LNCaP clone FGC (cell line): Measurements from ENCODE around the gene CARD10.

Experiments
- DNase-seq: peaks from one replicate; pipeline ENCODE4 v3.0.0-alpha.2; 2011; ENCODE audit warnings: low read depth
- H3K4me3 ChIP-seq: 2 replicates; pipeline ENCODE4 v1.5.1; 2011; ENCODE audit warnings: mild to moderate bottlenecking, low read depth, low read length, control low read depth
- CTCF ChIP-seq: IDR thresholded peaks from 2 replicates; pipeline ENCODE4 v1.5.1; 2012; ENCODE audit warnings: mild to moderate bottlenecking; ENCODE audit not compliant: control insufficient read depth, insufficient read depth; ENCODE audit errors: extremely low read depth

The CARD10 gene

DNA sequence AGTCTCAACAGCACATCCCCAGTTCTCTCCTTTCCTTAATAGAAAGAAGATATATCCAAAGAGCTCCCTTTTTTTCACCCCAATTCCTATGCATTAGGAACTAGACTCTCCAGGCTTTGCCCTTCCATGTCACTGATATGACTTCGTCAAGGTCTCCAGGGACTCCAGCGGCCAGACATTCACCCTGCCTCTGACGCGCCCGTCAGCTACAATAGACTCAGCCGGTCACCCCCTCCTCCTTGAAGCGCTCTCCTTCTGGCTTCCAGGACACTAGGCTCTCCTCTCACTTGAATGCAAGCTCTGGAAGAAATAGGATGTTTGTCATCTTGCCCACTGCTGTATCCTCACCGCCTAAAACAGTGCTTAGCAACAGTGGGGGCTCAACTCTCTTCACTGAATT, 77.1 kb downstream of the CARD10 start:
- DNase-seq = no peak
- TF ChIP-seq CTCF = no peak
- no peak overlapping the region for H3K4me3 ChIP-seq

- no peak for TF ChIP-seq CTCF
- DNase-seq = no peak
- H3K4me3 ChIP-seq = no peak overlapping the region
Observed at GRCh38 chr22:37440875-37441274, 78.3 kb downstream of the CARD10 start.
